ENCODE data around the gene NRROS. TPM values are rescaled to one million over a fixed set of nuclear protein-coding genes. Genes with fewer than 3 reads are reported as not detected.
A peak's percentile ranks its signal among the peaks of the same experiment; 100 is the strongest.

The NRROS gene
- total RNA-seq, 1 donor from 2014 or later: 1.3 TPM

DNA sequence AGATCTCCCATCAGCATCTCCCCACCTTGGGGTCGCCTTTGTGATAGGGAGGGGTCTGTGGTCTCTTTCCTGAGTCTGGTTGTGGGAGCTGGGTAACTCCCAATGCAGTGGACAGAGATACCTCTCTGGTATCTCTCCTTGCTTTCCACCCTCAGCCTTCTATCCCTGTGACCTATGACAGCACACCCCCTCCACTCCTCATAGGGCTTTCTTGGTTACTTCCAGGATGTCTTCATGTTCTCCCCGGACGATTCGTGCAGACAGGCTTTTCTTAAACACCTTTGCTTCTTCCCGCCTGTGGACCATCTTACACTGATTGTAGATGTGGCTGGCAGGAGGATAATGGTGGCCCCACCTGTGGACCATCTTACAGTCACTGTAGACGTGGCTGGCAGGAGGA lies 14.2 kb upstream of the NRROS start:
- no peak for DNase-seq (ENCODE audit: low spot score in 2 of 2, unreplicated experiment in 2 of 2)
- H3K27ac Mint-ChIP-seq: no peak overlapping the region

DNA sequence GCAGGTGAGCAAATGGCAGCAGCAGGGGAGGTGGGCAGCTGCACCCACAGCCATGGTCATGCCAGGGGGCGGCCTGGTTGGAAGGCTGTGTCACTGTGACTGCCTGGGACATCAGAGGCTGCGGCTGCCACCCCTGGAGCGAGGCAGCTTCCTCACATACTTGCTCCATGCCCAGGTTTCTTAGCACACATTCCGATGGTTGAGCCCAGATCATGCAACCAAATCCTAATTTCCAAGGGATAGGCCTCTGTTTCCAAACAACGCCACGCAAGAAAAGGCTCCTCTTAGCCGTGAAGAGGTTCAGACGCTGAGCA lies 11.6 kb upstream of the NRROS start:
- Mint-ChIP-seq H3K27ac (no peak overlapping the region), H3K27me3 (ENCODE audit: low read depth) (peaks cover 3% of the 10 kb centered on the region), H3K9me3 (no peaks in the 10 kb centered on the region), H3K4me3 (no peak overlapping the region), H3K4me1 (peaks cover 9% of the 10 kb centered on the region), H3K36me3 (no peaks in the 10 kb centered on the region)
- no peak for DNase-seq (ENCODE audit: low spot score in 2 of 2, unreplicated experiment in 2 of 2)
- TF ChIP-seq, protein P1, sequence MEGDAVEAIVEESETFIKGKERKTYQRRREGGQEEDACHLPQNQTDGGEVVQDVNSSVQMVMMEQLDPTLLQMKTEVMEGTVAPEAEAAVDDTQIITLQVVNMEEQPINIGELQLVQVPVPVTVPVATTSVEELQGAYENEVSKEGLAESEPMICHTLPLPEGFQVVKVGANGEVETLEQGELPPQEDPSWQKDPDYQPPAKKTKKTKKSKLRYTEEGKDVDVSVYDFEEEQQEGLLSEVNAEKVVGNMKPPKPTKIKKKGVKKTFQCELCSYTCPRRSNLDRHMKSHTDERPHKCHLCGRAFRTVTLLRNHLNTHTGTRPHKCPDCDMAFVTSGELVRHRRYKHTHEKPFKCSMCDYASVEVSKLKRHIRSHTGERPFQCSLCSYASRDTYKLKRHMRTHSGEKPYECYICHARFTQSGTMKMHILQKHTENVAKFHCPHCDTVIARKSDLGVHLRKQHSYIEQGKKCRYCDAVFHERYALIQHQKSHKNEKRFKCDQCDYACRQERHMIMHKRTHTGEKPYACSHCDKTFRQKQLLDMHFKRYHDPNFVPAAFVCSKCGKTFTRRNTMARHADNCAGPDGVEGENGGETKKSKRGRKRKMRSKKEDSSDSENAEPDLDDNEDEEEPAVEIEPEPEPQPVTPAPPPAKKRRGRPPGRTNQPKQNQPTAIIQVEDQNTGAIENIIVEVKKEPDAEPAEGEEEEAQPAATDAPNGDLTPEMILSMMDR (IDR thresholded peaks at IDR 0.05; ENCODE audit: unreplicated experiment): no peak

More for the DNA sequence above, 14.2 kb upstream of the NRROS start:
- Mint-ChIP-seq H3K9me3 (no peaks in the 10 kb centered on the region), H3K4me3 (no peak overlapping the region), H3K4me1 (no peaks in the 10 kb centered on the region), H3K27me3 (ENCODE audit: low read depth) (peaks cover 3% of the 10 kb centered on the region), H3K36me3 (no peaks in the 10 kb centered on the region)
- TF ChIP-seq, protein P1 (IDR thresholded peaks at IDR 0.05; ENCODE audit: unreplicated experiment): no peak

DNA sequence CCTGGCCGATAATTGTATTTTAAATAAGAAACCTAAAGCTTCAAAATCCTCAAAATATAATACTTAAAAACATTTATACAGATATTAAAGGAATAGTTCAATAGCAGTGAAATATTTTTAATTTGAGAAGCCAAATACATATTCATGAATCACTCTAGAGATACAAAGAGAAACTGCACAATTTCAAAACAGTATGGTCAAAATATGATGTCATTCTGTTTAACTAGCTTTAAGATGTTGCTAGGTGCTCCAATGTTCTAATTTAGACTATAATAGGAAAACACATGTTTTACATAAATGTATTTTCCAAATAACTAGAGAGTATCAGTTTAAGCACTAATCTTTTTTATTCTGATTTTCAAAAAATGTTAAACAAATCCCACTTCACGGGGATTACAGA lies 10.3 kb upstream of the NRROS start:
- no peak overlapping the region for H3K4me3 Mint-ChIP-seq
- H3K4me1 Mint-ChIP-seq: peaks cover 13% of the 10 kb centered on the region
- H3K9me3 Mint-ChIP-seq: no peaks in the 10 kb centered on the region
- no peak for DNase-seq (ENCODE audit: low spot score in 2 of 2, unreplicated experiment in 2 of 2)
- no peak overlapping the region for H3K27ac Mint-ChIP-seq
- peaks cover 3% of the 10 kb centered on the region for H3K27me3 Mint-ChIP-seq (ENCODE audit: low read depth)
- no peaks in the 10 kb centered on the region for H3K36me3 Mint-ChIP-seq
- TF ChIP-seq, protein P1 (IDR thresholded peaks at IDR 0.05; ENCODE audit: unreplicated experiment): no peak

DNA sequence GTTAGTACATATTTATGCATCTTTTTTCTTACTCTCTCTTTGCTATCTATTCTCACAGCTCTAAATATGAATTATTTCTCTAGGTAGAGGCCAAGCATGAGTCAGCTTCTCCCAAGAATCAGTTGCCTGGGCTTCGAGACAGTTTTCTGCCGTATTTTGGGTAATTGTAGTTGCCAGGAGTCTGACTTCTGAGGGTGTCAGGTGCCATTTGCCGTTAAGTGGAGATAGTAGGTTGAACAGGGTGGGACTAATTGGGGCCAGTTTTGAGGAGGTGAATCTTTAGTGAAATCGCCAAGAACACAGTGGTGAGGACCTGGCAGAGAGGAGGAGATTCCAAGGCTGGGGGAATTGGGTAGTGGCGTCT lies 7.8 kb upstream of the NRROS start:
- H3K36me3 Mint-ChIP-seq: no peaks in the 10 kb centered on the region
- peaks cover 6% of the 10 kb centered on the region for H3K27me3 Mint-ChIP-seq (ENCODE audit: low read depth)
- H3K9me3 Mint-ChIP-seq: no peaks in the 10 kb centered on the region
- H3K4me1 Mint-ChIP-seq: peaks cover 13% of the 10 kb centered on the region
- TF ChIP-seq, protein P1 (IDR thresholded peaks at IDR 0.05; ENCODE audit: unreplicated experiment): no peak
- DNase-seq (ENCODE audit: low spot score in 2 of 2, unreplicated experiment in 2 of 2): no peak
- peak overlapping the region; percentile 62 for H3K27ac Mint-ChIP-seq
- peak overlapping the region; percentile 81 for H3K4me3 Mint-ChIP-seq

DNA sequence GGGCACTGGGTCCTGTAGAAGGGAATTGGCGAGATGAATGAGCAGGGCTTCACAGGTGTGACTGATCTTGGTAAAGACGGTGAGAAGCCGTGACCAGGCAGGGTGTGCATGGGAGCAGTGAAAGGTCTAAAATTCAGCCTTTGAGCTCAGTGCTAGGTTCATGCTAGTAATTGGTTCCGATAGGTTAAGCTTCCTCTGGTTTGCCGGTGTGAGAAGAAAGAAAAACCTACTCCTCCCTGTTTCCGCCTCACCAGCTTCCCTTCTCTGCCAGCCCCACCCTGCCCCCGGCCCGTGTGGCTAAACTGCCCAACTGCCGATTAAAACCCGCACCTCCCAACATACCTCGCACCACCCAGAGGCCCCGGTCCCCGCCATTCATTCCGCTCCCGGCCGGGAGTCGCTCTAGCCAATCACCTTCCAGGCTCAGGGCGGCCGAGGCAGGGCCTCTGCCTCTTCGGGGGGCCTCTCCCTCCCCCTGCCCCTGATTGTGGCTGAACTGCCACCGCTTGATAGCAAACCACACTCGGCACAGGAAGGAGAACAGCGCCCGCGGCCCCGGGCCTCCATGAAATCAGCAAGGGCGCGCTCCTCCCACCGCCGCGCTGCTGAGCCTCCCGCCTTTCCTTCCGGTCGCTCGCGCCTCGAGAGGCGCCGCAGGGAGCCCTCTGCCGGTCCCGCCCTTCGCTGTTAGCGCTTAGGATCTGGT lies 7.3 kb upstream of the NRROS start:
- H3K36me3 Mint-ChIP-seq: no peaks in the 10 kb centered on the region
- peaks cover 13% of the 10 kb centered on the region for H3K4me1 Mint-ChIP-seq
- TF ChIP-seq, protein P1 (IDR thresholded peaks at IDR 0.05; ENCODE audit: unreplicated experiment): no peak
- H3K9me3 Mint-ChIP-seq: no peaks in the 10 kb centered on the region
- H3K27me3 Mint-ChIP-seq (ENCODE audit: low read depth): peaks cover 6% of the 10 kb centered on the region
- peak overlapping the region; percentile 62 for H3K27ac Mint-ChIP-seq
- peak; percentile 70 to 82 for DNase-seq (ENCODE audit: low spot score in 2 of 2, unreplicated experiment in 2 of 2)
- peak overlapping the region; percentile 81 for H3K4me3 Mint-ChIP-seq

Measured in mesothelial cell of epicardium (in vitro differentiated cells).